K562 (cell line): ENCODE measurements around the gene TCP11.

ENCODE experiments used
- BCL6 ChIP-seq: fragments of 250-450 bp; sonication (Bioruptor Pico); IDR thresholded peaks from 2 replicates; pipeline ENCODE4 v1.4.0; 2020
- MCM2 ChIP-seq: fragments of 450-650 bp; IDR thresholded peaks from 2 replicates; pipeline ENCODE4 v1.6.1; 2017; ENCODE audit warnings: low read depth, mild to moderate bottlenecking
- TF ChIP-seq, protein P1 (sequence below): sonication (generic); formaldehyde crosslinking; IDR thresholded peaks from 2 replicates; pipeline ENCODE4 v1.8.1; 2022; ENCODE audit warnings: missing genetic modification reagents
- TF ChIP-seq, protein P2 (sequence below): sonication (generic); formaldehyde crosslinking; IDR thresholded peaks from 2 replicates; pipeline ENCODE4 v1.8.1; 2023; ENCODE audit warnings: mild to moderate bottlenecking, missing genetic modification reagents

- TF ChIP-seq BCL6 (CRISPR knock-in tag) (no peak), MCM2 (no peak)
- TF ChIP-seq, protein P1, sequence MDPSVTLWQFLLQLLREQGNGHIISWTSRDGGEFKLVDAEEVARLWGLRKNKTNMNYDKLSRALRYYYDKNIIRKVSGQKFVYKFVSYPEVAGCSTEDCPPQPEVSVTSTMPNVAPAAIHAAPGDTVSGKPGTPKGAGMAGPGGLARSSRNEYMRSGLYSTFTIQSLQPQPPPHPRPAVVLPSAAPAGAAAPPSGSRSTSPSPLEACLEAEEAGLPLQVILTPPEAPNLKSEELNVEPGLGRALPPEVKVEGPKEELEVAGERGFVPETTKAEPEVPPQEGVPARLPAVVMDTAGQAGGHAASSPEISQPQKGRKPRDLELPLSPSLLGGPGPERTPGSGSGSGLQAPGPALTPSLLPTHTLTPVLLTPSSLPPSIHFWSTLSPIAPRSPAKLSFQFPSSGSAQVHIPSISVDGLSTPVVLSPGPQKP (CRISPR knock-in tag), result no peak
- TF ChIP-seq, protein P2, sequence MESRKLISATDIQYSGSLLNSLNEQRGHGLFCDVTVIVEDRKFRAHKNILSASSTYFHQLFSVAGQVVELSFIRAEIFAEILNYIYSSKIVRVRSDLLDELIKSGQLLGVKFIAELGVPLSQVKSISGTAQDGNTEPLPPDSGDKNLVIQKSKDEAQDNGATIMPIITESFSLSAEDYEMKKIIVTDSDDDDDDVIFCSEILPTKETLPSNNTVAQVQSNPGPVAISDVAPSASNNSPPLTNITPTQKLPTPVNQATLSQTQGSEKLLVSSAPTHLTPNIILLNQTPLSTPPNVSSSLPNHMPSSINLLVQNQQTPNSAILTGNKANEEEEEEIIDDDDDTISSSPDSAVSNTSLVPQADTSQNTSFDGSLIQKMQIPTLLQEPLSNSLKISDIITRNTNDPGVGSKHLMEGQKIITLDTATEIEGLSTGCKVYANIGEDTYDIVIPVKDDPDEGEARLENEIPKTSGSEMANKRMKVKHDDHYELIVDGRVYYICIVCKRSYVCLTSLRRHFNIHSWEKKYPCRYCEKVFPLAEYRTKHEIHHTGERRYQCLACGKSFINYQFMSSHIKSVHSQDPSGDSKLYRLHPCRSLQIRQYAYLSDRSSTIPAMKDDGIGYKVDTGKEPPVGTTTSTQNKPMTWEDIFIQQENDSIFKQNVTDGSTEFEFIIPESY (CRISPR knock-in tag), result no peak
These were observed 10.3 kb upstream of the TCP11 start for GRCh38 chr6:35151466-35151865.
